LNCaP clone FGC (cell line): ENCODE measurements around the gene ADAMTS6.

Source experiments
- DNase-seq: peaks from one replicate; pipeline ENCODE4 v3.0.0-alpha.2; 2011; ENCODE audit warnings: low read depth
- H3K4me3 ChIP-seq: 2 replicates; pipeline ENCODE4 v1.5.1; 2011; ENCODE audit warnings: mild to moderate bottlenecking, low read depth, low read length, control low read depth
- CTCF ChIP-seq: IDR thresholded peaks from 2 replicates; pipeline ENCODE4 v1.5.1; 2012; ENCODE audit warnings: mild to moderate bottlenecking; ENCODE audit not compliant: control insufficient read depth, insufficient read depth; ENCODE audit errors: extremely low read depth

ADAMTS6 gene

GRCh38 chr5:65142016-65142415 lies 339.7 kb downstream of the ADAMTS6 start:
- DNase-seq, result no peak
- TF ChIP-seq CTCF, result no peak
- no peak overlapping the region for H3K4me3 ChIP-seq

GRCh38 chr5:65141493-65141892 lies 340.2 kb downstream of the ADAMTS6 start:
- no peak for TF ChIP-seq CTCF
- no peak for DNase-seq
- H3K4me3 ChIP-seq, result no peak overlapping the region

GRCh38 chr5:65137631-65138030 lies 344.1 kb downstream of the ADAMTS6 start:
- no peak for DNase-seq
- TF ChIP-seq CTCF, result no peak
- H3K4me3 ChIP-seq, result no peak overlapping the region

GRCh38 chr5:65133477-65134110 lies 348.1 kb downstream of the ADAMTS6 start:
- H3K4me3 ChIP-seq, result no peak overlapping the region
- DNase-seq, result no peak
- TF ChIP-seq CTCF, result no peak

- no peak for DNase-seq
- no peak for TF ChIP-seq CTCF
- no peak overlapping the region for H3K4me3 ChIP-seq
These were observed 349.3 kb downstream of the ADAMTS6 start for GRCh38 chr5:65132386-65132785.

GRCh38 chr5:65128226-65128625 lies 353.5 kb downstream of the ADAMTS6 start:
- no peak for DNase-seq
- no peak overlapping the region for H3K4me3 ChIP-seq
- TF ChIP-seq CTCF, result no peak
